EL (cell line): ENCODE results near the gene CBLL1.
A peak's percentile ranks its signal among the peaks of the same experiment; 100 is the strongest.

ENCODE experiments used
- DNase-seq: peaks from one replicate; pipeline ENCODE4 v3.0.0-alpha.2; 2016

The CBLL1 gene

GRCh38 chr7:107743567-107744344 lies at the start of gene CBLL1:
Gene CBLL1 (plus strand): TSS chr7:107744142. CDS start chr7:107744164, 22 bp downstream.
- peak; percentile 94 for DNase-seq

GRCh38 chr7:107694386-107694785 lies 49.6 kb upstream of the CBLL1 start:
- DNase-seq, result no peak

- DNase-seq, result no peak
Measured at GRCh38 chr7:107696330-107696946, 47.5 kb upstream of the CBLL1 start.

- no peak for DNase-seq
Measured at GRCh38 chr7:107697321-107698049, 46.5 kb upstream of the CBLL1 start.

- DNase-seq, result no peak
Measured at GRCh38 chr7:107700570-107700969, 43.4 kb upstream of the CBLL1 start.

GRCh38 chr7:107701191-107701590 lies 42.8 kb upstream of the CBLL1 start:
- DNase-seq, result no peak

- no peak for DNase-seq
Measured at GRCh38 chr7:107703219-107703618, 40.7 kb upstream of the CBLL1 start.

- no peak for DNase-seq
Measured at GRCh38 chr7:107703872-107704271, 40.1 kb upstream of the CBLL1 start.

GRCh38 chr7:107708956-107709355 lies 35.0 kb upstream of the CBLL1 start:
- DNase-seq, result no peak

- DNase-seq, result peak; percentile 42
Measured at GRCh38 chr7:107711301-107711700, 32.6 kb upstream of the CBLL1 start.

GRCh38 chr7:107712025-107712424 lies 31.9 kb upstream of the CBLL1 start:
- DNase-seq, result no peak

GRCh38 chr7:107712896-107713295 lies 31.0 kb upstream of the CBLL1 start:
- DNase-seq, result no peak

- peak; percentile 50 for DNase-seq
Measured at GRCh38 chr7:107715531-107715930, 28.4 kb upstream of the CBLL1 start.

- peak; percentile 9 for DNase-seq
Measured at GRCh38 chr7:107718456-107719193, 25.3 kb upstream of the CBLL1 start.

- DNase-seq, result no peak
Measured at GRCh38 chr7:107721286-107721685, 22.7 kb upstream of the CBLL1 start.

GRCh38 chr7:107723255-107723654 lies 20.7 kb upstream of the CBLL1 start:
- no peak for DNase-seq

GRCh38 chr7:107725138-107725740 lies 18.7 kb upstream of the CBLL1 start:
- peak; percentile 51 for DNase-seq

GRCh38 chr7:107726356-107727130 lies 17.4 kb upstream of the CBLL1 start:
- no peak for DNase-seq

- DNase-seq, result no peak
Measured at GRCh38 chr7:107728276-107728675, 15.7 kb upstream of the CBLL1 start.

- no peak for DNase-seq
Measured at GRCh38 chr7:107742678-107743566, 1.0 kb upstream of the CBLL1 start.

- no peak for DNase-seq
Measured at GRCh38 chr7:107744345-107744750, 406 bp downstream of the CBLL1 start.
